Peyer's patch (tissue), 4 donors: Measurements from ENCODE around the gene TMEM178B. TPM values are rescaled to one million over a fixed set of nuclear protein-coding genes. Genes with fewer than 3 reads are reported as not detected.

Source experiments
- DNase-seq, 3 donors: peaks; one replicate each; pipeline ENCODE4 v3.0.0-alpha.2; 2017 to 2019
- H3K27ac ChIP-seq, 4 donors: fragments of 200-600 bp; sonication (generic); one replicate each; pipeline ENCODE4 v1.5.1; 2016 to 2019
- H3K27me3 ChIP-seq, 2 donors: fragments of 200-600 bp; sonication (generic); one replicate each; pipeline ENCODE4 v1.5.1; 2019
- H3K36me3 ChIP-seq, 3 donors: fragments of 200-600 bp; sonication (generic); one replicate each; pipeline ENCODE4 v1.5.1; 2016 to 2019
- H3K4me1 ChIP-seq, 4 donors: fragments of 200-600 bp; sonication (generic); one replicate each; pipeline ENCODE4 v1.5.1; 2016 to 2019
- H3K4me3 ChIP-seq, 4 donors: fragments of 200-600 bp; sonication (generic); 1 replicate in 3 of 4; 2 replicates in 1 of 4; pipeline ENCODE4 v1.5.1; 2016 to 2019; ENCODE audit warnings: mild to moderate bottlenecking in 1 of 4
- H3K9me3 ChIP-seq, 4 donors: fragments of 200-600 bp; sonication (generic); one replicate each; pipeline ENCODE4 v1.5.1; 2016 to 2019; ENCODE audit warnings: mild to moderate bottlenecking in 1 of 4
- POLR2A ChIP-seq, 2 donors: fragments of 450-650 bp; IDR thresholded peaks; one replicate each; pipeline ENCODE4 v1.5.1; 2017; ENCODE audit warnings: antibody characterized with exemption in 2 of 2, mild to moderate bottlenecking in 2 of 2, moderate library complexity in 2 of 2
- total RNA-seq, 4 donors: library from RNA; depleted of rRNA; stranded (reverse); fragments of >200 nt; gene quantifications; one replicate each; pipeline ENCODE4 v1.1.0, GENCODE V29; 2016
- TF ChIP-seq, protein P1 (sequence below), 6 experiments: fragments of 450-650 bp in 4 of 6; fragments of 200-600 bp in 2 of 6; sonication (generic) in 1 of 6; IDR thresholded peaks; one replicate each; pipeline ENCODE4 v1.5.1; 2017 to 2019; ENCODE audit warnings: antibody characterized with exemption in 6 of 6, mild to moderate bottlenecking in 3 of 6, moderate library complexity in 1 of 6

Gene TMEM178B
- total RNA-seq, 4 donors from 2014 or later = under 0.01 to 0.66 (median 0.13) TPM; not detected in 1

DNA sequence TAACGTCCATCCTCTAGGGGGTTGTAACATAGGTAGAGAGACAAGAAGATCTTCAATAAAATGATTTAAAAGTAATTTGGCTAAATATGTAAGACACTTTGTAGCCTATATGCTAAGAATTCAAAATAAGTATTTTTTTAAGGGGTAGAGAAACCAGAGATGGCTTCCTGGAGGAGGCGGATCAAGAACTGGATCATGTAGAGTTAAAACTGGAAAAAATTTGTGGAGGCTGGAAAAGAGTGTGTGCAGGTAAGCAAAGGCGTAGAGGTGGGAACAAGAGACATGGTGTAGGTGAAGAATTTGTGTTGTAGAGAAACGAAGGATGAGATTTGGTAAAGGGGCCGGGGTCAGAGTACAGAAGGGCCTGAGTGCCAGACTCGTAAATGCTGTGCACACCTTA is 172.6 kb downstream of the TMEM178B start:
- Histone ChIP-seq H3K4me1 (no peaks in the 10 kb centered on the region), H3K9me3 (no peaks in the 10 kb centered on the region), H3K27me3 (no peaks in the 10 kb centered on the region), H3K27ac (no peak overlapping the region), H3K36me3 (no peaks in the 10 kb centered on the region), H3K4me3 (no peak overlapping the region)
- no peak for DNase-seq
- no peak for TF ChIP-seq POLR2A (IDR thresholded peaks at IDR 0.05)
- TF ChIP-seq, protein P1, sequence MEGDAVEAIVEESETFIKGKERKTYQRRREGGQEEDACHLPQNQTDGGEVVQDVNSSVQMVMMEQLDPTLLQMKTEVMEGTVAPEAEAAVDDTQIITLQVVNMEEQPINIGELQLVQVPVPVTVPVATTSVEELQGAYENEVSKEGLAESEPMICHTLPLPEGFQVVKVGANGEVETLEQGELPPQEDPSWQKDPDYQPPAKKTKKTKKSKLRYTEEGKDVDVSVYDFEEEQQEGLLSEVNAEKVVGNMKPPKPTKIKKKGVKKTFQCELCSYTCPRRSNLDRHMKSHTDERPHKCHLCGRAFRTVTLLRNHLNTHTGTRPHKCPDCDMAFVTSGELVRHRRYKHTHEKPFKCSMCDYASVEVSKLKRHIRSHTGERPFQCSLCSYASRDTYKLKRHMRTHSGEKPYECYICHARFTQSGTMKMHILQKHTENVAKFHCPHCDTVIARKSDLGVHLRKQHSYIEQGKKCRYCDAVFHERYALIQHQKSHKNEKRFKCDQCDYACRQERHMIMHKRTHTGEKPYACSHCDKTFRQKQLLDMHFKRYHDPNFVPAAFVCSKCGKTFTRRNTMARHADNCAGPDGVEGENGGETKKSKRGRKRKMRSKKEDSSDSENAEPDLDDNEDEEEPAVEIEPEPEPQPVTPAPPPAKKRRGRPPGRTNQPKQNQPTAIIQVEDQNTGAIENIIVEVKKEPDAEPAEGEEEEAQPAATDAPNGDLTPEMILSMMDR (IDR thresholded peaks at IDR 0.05) = no peak

DNA sequence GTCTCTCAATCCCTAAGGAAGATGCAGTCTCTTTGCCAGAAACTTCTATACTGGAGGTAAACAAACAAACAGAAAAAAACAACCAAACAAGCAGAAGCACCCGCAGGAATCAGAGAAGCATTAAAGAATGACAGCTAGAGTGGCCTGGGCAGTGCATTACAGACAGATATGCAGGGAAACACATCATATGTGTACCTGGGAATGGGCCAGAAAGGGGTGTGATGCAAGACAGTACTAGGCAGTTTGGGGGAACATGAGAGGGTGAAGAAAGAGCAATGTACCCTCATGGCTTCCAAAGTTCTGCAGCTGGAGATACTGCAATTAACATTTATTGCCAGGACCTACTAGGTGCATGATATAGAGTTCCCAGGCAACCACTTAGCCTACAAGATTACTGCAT is 177.3 kb downstream of the TMEM178B start:
- Histone ChIP-seq H3K4me3 (no peak overlapping the region), H3K36me3 (no peaks in the 10 kb centered on the region), H3K27ac (no peak overlapping the region), H3K9me3 (no peaks in the 10 kb centered on the region), H3K4me1 (no peaks in the 10 kb centered on the region), H3K27me3 (no peaks in the 10 kb centered on the region)
- no peak for TF ChIP-seq POLR2A (IDR thresholded peaks at IDR 0.05)
- TF ChIP-seq, protein P1 (IDR thresholded peaks at IDR 0.05) = no peak
- DNase-seq = no peak

DNA sequence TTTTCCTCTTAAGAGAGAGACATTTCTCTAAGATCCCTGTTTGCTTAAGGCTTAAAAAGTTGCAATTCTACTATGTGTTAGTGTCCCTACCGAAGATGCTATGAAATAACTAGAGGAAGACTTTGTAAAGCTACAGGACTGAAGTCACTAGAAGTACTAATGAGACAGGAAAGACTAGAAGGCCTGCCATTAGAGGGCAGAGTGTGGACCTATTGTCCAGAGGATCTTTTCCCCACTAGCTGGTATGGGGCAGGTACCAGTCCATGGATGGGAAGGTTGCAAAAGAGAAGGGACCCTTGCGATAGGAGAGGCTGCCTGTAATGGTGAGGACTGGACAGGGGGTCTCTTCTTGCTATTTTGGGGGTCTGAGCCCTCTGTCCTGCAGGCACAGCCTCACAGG is 178.1 kb downstream of the TMEM178B start:
- TF ChIP-seq, protein P1 (IDR thresholded peaks at IDR 0.05) = no peak
- TF ChIP-seq POLR2A (IDR thresholded peaks at IDR 0.05) = no peak
- Histone ChIP-seq H3K27me3 (no peaks in the 10 kb centered on the region), H3K4me3 (no peak overlapping the region), H3K27ac (no peak overlapping the region), H3K36me3 (no peaks in the 10 kb centered on the region), H3K9me3 (no peaks in the 10 kb centered on the region), H3K4me1 (no peaks in the 10 kb centered on the region)
- DNase-seq = no peak

DNA sequence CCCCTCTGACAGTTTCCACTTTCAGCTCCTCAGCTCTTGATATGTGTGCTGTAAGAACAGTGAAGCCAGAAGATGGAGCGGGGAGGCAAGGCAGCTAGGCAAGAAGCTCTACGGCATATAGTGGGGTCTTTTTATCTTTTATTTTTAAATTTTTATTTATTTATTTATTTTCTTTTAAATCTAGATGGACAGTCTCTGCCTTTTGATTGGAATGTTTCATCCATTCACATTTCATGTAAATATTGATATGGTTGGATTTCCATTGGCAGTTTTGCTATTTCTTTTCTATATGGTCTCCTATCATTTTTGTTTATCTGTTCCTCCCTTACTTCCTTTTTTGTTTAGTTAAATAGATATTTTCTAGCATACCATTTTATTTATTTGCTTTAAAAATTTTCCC is 183.7 kb downstream of the TMEM178B start:
- H3K4me1 ChIP-seq = no peaks in the 10 kb centered on the region
- no peak for DNase-seq
- TF ChIP-seq, protein P1 (IDR thresholded peaks at IDR 0.05) = no peak
- TF ChIP-seq POLR2A (IDR thresholded peaks at IDR 0.05) = no peak

DNA sequence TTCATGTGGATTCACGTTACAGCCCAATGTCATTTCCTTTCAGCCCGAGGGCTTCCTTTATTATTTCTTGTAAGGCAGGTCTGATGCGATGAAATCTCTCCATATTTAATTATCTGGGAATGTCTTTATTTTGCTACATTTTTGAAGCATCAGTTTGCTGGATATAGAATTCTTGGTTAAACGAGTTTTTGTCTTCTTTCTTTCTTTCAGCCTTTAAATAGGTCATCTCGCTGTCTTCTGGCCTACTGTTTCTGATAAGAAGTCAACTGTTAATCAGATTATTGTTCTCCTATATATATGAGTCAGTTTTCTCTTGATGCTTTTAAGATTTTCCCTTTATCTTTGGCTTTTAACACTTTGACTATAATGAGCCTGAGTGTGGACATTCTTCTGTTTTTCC is 184.7 kb downstream of the TMEM178B start:
- Histone ChIP-seq H3K4me1 (no peaks in the 10 kb centered on the region), H3K36me3 (no peaks in the 10 kb centered on the region), H3K9me3 (peaks cover 0 to 3% (median 0%) of the 10 kb centered on the region in 4 donors), H3K4me3 (no peak overlapping the region), H3K27ac (no peak overlapping the region), H3K27me3 (no peaks in the 10 kb centered on the region)
- TF ChIP-seq, protein P1 (IDR thresholded peaks at IDR 0.05) = no peak
- TF ChIP-seq POLR2A (IDR thresholded peaks at IDR 0.05) = no peak
- DNase-seq = no peak

More for the DNA sequence above, 183.7 kb downstream of the TMEM178B start:
- H3K4me3 ChIP-seq = no peak overlapping the region
- H3K27me3 ChIP-seq = no peaks in the 10 kb centered on the region
- H3K9me3 ChIP-seq = peaks cover 0 to 3% (median 0%) of the 10 kb centered on the region in 4 donors
- H3K27ac ChIP-seq = no peak overlapping the region
- H3K36me3 ChIP-seq = no peaks in the 10 kb centered on the region
